ENCODE results near the gene PTPRN2. TPM values are rescaled to one million over a fixed set of nuclear protein-coding genes. Genes with fewer than 3 reads are reported as not detected.

The PTPRN2 gene
- total and polyA plus RNA-seq, 8 donors, result 12.2 to 49.2 (median 31.8) TPM

DNA sequence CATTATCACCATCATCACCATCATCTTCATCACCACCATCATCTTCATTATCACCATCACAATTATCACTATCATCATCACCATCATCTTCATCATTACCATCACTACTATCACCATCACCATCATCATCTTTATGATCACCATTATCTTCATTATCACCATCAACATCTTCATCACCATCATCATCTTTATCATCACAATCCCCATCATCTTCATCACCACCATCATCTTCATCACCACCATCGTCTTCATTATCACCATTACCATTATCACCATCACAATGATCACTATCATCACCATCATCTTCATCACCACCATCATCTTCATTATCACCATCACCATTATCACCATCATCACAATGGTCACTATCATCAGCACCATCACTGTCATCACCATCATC is 621.1 kb downstream of the PTPRN2 start:
- FAIRE-seq, result no peak
- WGBS, 2 donors, result 84 to 97% methylated on average over 1 of the region's 1 CpG

DNA sequence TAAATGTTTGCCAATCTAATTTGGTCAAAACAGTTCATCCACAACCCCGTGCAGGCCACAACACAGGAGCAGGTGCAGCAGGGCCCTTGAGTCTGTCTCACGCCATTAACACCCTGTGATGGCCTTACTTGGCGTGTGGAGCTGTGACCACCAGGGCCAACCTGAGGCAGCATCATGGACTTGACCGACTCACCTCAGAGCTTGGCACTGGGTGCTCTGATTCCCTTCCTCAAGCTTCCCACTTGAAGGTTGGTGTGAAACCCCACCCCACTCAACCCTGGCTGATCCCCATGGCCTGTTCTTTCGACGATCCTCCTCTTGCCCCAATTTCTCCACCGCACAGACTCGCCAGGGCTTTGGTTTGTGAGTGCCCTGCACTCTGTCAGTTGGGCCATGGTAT is 623.1 kb downstream of the PTPRN2 start:
- Histone ChIP-seq H3K4me3 (no peak overlapping the region), H3K27me3 (no peaks in the 10 kb centered on the region), H3K4me1 (no peaks in the 10 kb centered on the region), H3K27ac (no peak overlapping the region), H3K36me3 (no peaks in the 10 kb centered on the region), H3K9me3 (no peaks in the 10 kb centered on the region)
- DNase-seq (no peak), FAIRE-seq (no peak), ATAC-seq (no peak)
- TF ChIP-seq, protein P1, sequence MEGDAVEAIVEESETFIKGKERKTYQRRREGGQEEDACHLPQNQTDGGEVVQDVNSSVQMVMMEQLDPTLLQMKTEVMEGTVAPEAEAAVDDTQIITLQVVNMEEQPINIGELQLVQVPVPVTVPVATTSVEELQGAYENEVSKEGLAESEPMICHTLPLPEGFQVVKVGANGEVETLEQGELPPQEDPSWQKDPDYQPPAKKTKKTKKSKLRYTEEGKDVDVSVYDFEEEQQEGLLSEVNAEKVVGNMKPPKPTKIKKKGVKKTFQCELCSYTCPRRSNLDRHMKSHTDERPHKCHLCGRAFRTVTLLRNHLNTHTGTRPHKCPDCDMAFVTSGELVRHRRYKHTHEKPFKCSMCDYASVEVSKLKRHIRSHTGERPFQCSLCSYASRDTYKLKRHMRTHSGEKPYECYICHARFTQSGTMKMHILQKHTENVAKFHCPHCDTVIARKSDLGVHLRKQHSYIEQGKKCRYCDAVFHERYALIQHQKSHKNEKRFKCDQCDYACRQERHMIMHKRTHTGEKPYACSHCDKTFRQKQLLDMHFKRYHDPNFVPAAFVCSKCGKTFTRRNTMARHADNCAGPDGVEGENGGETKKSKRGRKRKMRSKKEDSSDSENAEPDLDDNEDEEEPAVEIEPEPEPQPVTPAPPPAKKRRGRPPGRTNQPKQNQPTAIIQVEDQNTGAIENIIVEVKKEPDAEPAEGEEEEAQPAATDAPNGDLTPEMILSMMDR (IDR thresholded peaks at IDR 0.05), result no peak
- intact Hi-C loops (cut with DNase I), result no loop called here
- 93 to 95% methylated on average over 8 of the region's 8 CpGs for WGBS, 2 donors

More for the DNA sequence above, 621.1 kb downstream of the PTPRN2 start:
- Histone ChIP-seq H3K9me3 (no peaks in the 10 kb centered on the region), H3K4me3 (no peak overlapping the region), H3K27ac (no peak overlapping the region), H3K36me3 (no peaks in the 10 kb centered on the region), H3K27me3 (no peaks in the 10 kb centered on the region), H3K4me1 (no peaks in the 10 kb centered on the region)
- DNase-seq (no peak), ATAC-seq (no peak)
- intact Hi-C loops (cut with DNase I), result no loop called here
- TF ChIP-seq, protein P1 (IDR thresholded peaks at IDR 0.05), result no peak

DNA sequence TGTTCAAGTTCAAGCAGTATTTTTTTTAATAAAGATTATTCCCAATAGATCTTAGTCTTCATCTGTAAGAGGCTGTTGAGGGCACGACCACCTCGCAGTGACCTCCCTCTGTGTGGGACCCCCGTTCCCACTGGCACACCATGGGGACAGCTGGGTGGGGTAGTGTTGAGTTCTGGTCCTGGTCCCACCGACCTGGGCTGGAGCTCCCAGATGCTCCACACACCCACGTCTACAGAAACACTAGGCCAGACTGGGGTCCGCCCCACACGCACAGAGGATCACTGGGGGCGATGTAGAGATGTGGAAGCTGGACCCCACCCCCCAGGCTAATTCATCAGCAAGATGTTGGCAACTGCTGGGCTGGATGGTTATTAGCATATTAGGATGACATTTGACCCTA is 623.6 kb downstream of the PTPRN2 start:
- TF ChIP-seq, protein P1 (IDR thresholded peaks at IDR 0.05), result no peak
- 90 to 92% methylated on average over 8 of the region's 8 CpGs for WGBS, 2 donors
- Histone ChIP-seq H3K27me3 (no peaks in the 10 kb centered on the region), H3K9me3 (no peaks in the 10 kb centered on the region), H3K27ac (no peak overlapping the region), H3K4me1 (no peaks in the 10 kb centered on the region), H3K36me3 (no peaks in the 10 kb centered on the region), H3K4me3 (no peak overlapping the region)
- FAIRE-seq, result no peak
- no peak for ATAC-seq
- intact Hi-C loops (cut with DNase I), result no loop called here
- no peak for DNase-seq

DNA sequence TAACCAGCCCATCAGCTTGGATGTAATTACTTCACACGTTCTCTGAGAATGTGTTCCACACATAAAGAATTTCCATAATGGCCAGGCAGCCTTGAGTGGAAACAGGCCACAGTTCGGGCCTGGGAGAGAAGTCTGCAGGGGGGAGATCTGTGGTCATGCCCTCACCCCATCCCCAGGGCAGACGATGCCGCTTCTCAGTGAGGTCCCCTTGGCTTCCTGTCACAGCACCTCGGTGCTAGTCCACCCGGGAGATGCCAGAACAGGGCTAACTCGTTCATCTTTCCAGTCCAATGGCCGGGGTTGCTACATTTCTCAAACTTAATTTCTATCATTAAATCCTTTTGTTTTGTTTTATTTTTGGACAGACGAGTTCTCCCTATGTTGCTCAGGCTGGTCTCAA is 624.1 kb downstream of the PTPRN2 start:
- 69 to 83% methylated on average over 9 of the region's 9 CpGs for WGBS, 2 donors
- Histone ChIP-seq H3K4me3 (no peak overlapping the region), H3K36me3 (no peaks in the 10 kb centered on the region), H3K4me1 (no peaks in the 10 kb centered on the region), H3K27ac (no peak overlapping the region), H3K9me3 (no peaks in the 10 kb centered on the region), H3K27me3 (no peaks in the 10 kb centered on the region)
- TF ChIP-seq, protein P1 (IDR thresholded peaks at IDR 0.05), result no peak
- FAIRE-seq (no peak), DNase-seq (no peak), ATAC-seq (no peak)
- intact Hi-C loops (cut with DNase I), result no loop called here

DNA sequence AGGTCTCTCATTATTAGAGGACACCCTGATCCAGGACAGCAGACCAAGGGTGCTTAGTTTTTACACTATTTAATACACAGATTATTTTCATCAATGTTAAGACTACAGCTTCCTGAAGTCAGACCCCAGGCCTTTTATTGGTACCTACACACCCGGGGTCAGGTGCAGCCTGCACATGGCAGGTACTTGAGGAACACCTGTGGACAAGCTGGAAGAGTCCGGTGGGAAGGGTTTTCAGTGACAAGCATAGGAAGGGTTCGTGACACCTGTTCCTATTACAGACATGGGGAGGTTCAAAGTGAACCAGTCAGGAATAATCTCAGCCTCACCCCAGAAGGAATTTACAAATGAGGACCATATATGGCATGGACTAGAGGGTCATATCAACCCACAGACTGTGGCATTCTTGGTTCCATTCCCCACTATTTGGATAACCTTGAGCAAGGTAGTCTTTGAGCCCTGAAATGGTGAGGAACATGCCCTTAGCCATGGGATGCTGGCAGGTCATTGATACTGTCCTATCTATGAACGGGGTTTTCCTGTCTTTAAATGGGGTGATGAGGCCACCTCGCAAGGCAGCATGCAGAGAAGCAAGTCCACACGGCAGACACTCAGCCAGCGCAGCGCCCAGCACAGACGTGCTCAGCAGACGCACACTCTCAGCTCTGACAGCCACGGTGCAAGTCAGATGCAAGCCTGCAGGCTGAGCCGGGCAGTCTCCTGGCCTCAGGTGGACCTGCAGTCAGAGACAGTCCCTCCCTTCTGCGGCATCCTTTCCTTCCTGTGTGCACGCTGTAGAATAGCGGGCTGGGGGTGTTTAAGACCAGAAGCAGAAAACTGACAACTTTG is 624.9 kb downstream of the PTPRN2 start:
- intact Hi-C loops (cut with DNase I), result no loop called here
- no peak overlapping the region for H3K4me3 ChIP-seq
- ATAC-seq (no peak), FAIRE-seq (no peak), DNase-seq (no peak)
- H3K27me3 ChIP-seq, result no peaks in the 10 kb centered on the region
- no peaks in the 10 kb centered on the region for H3K9me3 ChIP-seq
- TF ChIP-seq, protein P1 (IDR thresholded peaks at IDR 0.05), result no peak
- no peaks in the 10 kb centered on the region for H3K36me3 ChIP-seq
- no peaks in the 10 kb centered on the region for H3K4me1 ChIP-seq
- H3K27ac ChIP-seq, result no peak overlapping the region
- 84% methylated on average over 15 of the region's 15 CpGs for WGBS, 2 donors
